Fibroblast of mammary gland (primary cell): ENCODE measurements around the gene PTPRM.
A peak's percentile ranks its signal among the peaks of the same experiment; 100 is the strongest.

ENCODE experiments used
- DNase-seq: peaks from one replicate; pipeline ENCODE4 v3.0.0-alpha.2; 2010; ENCODE audit warnings: low read depth
- H3K4me3 ChIP-seq: 2 replicates; pipeline ENCODE4 v1.5.1; 2011; ENCODE audit warnings: low read depth, mild to moderate bottlenecking, low read length, moderate library complexity; ENCODE audit not compliant: control insufficient read depth
- TF ChIP-seq, protein P1 (sequence below): conservative IDR thresholded peaks from 2 replicates; pipeline ENCODE4 v1.5.1; 2011; ENCODE audit warnings: low read depth, low read length, inconsistent platforms; ENCODE audit not compliant: control insufficient read depth, insufficient read depth

The PTPRM gene

DNA sequence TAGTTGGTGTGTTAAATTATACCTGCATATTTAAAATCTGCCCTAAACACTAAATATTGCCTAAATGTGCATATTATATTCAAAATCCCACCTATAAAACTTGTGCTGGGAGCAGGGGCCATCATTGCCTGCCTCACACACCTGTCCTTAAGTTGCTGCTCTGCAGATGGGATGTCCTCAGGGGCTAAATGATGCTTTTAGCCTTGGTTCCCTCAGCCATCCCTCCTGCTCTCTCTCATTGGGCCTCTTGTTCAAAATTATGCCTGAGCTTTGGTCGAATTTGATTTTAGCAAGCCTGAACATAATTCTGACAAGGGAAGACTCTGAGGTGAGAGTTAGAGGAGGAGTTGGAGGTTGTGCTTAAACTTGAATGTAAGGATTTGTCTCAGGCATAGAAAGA, 723.8 kb downstream of the PTPRM start:
- H3K4me3 ChIP-seq: no peak overlapping the region
- DNase-seq: no peak
- TF ChIP-seq, protein P1, sequence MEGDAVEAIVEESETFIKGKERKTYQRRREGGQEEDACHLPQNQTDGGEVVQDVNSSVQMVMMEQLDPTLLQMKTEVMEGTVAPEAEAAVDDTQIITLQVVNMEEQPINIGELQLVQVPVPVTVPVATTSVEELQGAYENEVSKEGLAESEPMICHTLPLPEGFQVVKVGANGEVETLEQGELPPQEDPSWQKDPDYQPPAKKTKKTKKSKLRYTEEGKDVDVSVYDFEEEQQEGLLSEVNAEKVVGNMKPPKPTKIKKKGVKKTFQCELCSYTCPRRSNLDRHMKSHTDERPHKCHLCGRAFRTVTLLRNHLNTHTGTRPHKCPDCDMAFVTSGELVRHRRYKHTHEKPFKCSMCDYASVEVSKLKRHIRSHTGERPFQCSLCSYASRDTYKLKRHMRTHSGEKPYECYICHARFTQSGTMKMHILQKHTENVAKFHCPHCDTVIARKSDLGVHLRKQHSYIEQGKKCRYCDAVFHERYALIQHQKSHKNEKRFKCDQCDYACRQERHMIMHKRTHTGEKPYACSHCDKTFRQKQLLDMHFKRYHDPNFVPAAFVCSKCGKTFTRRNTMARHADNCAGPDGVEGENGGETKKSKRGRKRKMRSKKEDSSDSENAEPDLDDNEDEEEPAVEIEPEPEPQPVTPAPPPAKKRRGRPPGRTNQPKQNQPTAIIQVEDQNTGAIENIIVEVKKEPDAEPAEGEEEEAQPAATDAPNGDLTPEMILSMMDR: no peak

DNA sequence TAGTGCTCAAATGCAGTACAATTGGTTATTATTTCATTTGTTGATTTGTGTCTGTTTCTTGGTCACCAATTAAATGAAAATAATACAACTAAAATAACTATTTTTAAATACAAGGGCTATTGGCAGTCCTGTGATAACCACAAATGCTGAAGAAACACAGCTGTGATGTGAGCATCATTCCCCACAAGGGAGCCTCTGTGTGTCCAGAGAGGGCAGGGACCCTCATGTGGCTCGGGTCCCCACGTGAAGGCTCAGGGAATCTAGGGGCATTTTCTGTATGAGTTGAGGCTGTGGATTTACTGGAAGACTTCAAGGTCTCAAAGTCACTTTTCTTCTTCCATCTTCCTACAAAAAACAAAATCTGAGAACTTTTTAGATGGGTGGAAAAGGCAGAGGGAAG, 726.1 kb downstream of the PTPRM start:
- TF ChIP-seq, protein P1: no peak
- no peak for DNase-seq
- no peak overlapping the region for H3K4me3 ChIP-seq

DNA sequence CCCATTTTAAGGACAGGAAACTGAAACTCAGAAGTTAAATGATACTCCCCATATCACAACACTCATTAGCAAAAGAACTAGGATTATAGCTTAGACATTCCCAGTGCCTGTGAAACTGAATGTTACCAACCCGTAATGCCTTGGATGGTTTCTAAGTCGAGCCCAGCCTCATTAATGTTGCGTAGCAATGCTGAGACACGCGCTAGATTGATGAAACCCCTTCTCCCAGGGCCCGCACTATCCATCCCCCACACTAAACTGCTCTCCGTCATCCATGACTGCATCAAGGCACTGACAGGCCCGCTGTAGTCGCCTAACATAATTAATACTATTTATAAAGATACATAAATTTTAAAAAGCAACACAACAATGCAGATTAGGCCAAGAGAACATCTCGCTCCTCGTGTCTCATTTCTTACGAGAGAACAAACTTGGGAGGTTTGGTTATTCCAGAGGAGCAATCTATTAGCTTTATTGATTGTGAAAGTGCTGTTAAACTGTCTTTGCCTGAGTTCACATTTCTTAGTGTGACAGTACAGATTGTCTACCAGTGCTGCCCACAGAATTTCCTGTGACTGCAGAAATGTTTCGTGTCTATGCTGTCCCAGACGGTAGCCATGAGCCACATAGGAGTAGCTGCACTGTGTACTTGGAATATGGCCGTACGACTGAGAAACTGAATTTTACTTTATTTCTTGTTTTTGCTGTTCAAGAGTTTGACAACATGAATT, 729.9 kb downstream of the PTPRM start:
- DNase-seq: no peak
- TF ChIP-seq, protein P1: no peak
- no peak overlapping the region for H3K4me3 ChIP-seq

DNA sequence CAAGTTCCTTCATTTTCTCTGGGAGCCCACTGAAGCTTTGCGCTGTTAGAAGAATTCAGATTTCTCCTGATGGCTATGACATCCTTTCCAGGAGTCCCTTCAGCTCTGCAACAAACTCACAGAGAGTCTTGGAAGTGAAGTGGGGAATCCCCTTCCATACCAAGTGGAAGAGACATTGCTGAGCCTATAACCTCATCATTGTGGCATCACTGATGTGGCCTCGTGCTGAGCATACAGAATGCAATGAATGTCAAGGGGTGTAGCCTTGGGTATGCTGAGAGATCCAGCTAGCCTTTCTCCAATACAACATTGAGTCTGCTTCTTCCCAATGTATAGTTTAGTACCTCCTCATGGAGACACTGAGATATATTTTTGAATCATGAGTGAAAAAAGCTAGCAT, 731.1 kb downstream of the PTPRM start:
- DNase-seq: no peak
- TF ChIP-seq, protein P1: no peak

DNA sequence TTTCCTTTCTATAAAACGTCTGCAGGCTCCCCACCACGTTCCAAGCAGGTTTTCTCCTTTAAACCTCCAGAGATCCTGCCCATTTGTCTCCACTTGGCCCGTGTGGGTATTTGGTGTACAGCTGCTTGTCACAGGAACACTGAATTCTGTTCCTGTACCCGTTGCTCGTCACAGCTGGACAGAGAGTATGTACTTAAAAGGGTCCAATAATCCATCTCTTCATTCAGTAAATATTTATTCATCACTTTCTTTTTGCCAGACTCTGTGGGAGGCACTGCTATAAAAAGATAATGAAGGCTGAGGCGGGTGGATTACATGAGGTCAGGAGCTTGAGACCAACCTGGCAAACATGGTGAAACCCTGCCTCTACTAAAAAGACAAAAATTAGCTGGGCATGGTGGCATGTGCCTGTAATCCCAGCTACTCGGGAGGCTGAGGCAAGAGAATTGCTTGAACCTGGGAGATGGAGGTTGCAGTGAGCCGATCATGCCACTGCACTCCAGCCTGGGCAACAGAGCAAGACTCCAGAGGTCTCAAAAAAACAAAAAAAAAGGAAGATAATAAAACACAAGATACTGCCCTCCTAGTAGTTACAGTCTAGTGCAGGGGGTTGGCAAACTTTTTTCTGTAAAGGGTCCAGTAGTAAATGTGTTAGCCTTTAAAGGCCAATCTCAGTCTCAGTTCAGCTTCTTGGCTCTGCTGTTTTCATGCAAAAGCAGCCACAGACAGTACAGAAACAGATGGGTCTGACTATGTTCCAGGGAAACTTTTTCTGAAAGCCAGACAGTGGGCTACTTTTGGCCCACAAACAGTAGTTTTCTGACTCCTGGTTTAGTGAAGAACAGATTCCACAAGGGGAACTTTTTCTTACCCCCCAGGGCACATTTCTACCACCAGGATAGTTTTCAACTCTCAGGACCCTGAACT, 732.2 kb downstream of the PTPRM start:
- no peak overlapping the region for H3K4me3 ChIP-seq
- TF ChIP-seq, protein P1: no peak
- no peak for DNase-seq

More for the DNA sequence above, 731.1 kb downstream of the PTPRM start:
- H3K4me3 ChIP-seq: no peak overlapping the region

DNA sequence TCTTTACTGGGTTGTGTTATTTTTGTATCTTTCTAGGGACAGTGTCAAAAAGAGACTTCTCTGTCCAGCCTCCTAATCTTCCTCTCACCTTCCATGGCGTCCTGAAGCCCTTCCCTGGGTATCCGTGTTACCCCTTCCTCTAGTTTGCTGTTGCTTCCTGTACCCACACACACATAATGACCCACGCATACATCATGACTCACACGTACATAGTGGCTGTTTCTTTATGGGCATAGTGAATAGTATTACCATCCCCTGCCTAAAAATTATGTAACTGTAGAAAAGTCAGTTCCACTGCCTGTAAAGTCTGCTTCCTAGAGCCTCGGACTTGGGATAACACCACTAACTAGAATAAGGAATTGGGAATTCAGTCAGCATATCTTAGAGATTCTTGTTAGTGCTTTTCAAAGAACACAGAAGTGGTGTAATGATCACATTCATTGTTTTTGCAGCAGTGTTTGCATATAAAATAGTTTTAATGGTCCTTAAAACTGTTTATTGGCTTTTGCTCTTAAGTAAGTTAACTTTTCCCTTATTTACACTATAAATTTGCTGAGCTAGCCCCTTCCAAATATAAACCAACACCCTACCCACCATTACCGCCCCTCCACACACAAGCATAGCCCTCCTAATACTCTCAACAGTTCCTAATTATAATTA, 733.8 kb downstream of the PTPRM start:
- H3K4me3 ChIP-seq: no peak overlapping the region
- peak; percentile 19 for DNase-seq
- TF ChIP-seq, protein P1: no peak
